Measurements from ENCODE around the gene UBE2L3. TPM values are rescaled to one million over a fixed set of nuclear protein-coding genes. Genes with fewer than 3 reads are reported as not detected.
A peak's percentile ranks its signal among the peaks of the same experiment; 100 is the strongest.

The UBE2L3 gene
- total and polyA plus RNA-seq, 2 of the 13 experiments (the other 11 are each of a cell fraction or from before 2014, with no cell fraction given) = 30.2 to 58.1 TPM

DNA sequence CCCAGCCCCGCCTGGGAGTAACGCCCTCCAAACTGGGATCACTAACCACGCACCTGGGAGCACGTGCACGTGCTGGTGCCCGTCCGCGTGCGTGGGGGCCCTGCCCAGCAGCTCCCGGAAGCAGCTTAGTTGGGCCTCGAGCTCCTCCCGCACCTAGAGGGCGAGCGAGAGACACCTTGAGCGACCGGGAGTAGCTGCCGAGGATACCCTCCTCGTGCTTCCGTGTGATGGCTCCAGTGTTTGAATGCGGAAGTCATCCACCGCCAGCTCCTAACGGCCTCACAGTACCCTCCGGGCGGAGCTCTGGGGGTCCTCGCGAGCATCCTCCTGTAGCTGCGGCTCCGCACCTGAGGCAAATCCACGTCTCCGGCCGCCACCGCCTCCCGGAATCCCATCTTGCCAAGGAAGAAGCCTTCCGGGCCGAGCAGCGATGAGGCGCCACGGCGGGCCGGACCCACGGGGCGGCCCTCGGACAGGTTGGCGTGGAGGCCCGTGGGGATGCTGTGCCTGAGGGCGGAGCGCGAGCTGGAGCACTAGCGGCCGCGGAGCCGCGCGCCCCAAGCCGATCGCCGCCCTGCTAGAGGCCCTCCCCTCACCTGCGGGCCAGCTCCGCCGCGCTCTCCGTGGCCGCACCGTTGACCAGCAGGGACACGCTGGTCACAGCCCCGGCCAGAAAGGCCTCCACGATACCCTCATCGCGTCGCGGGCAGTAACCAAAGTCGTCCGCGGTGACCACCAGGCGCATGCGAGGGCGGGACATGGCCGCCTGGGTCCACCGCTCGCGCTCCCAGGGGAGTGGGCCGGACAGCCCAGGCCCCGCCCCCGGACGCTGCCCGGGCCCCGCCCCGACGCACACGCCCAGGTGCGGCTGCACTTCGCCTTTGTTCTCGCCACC, 62.0 kb downstream of the UBE2L3 start, which contains the start of gene YDJC (continued):
- TF ChIP-seq, protein P1, sequence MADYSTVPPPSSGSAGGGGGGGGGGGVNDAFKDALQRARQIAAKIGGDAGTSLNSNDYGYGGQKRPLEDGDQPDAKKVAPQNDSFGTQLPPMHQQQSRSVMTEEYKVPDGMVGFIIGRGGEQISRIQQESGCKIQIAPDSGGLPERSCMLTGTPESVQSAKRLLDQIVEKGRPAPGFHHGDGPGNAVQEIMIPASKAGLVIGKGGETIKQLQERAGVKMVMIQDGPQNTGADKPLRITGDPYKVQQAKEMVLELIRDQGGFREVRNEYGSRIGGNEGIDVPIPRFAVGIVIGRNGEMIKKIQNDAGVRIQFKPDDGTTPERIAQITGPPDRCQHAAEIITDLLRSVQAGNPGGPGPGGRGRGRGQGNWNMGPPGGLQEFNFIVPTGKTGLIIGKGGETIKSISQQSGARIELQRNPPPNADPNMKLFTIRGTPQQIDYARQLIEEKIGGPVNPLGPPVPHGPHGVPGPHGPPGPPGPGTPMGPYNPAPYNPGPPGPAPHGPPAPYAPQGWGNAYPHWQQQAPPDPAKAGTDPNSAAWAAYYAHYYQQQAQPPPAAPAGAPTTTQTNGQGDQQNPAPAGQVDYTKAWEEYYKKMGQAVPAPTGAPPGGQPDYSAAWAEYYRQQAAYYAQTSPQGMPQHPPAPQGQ (CRISPR knock-in tag; IDR thresholded peaks at IDR 0.05; ENCODE audit: borderline replicate concordance) = no peak
- TF ChIP-seq ZNF549 (CRISPR knock-in tag; IDR thresholded peaks at IDR 0.05) = 0 out of 2 replicates have a peak, but pooled peaks have one; percentile 78
- TF ChIP-seq ZNF224 (CRISPR knock-in tag; IDR thresholded peaks at IDR 0.05) = peak; percentile 82; the same call in 1 of the 2 replicates
- no peak for TF ChIP-seq ZNF569 (CRISPR knock-in tag; IDR thresholded peaks at IDR 0.05; ENCODE audit: borderline replicate concordance)
- peak; percentile 32 for TF ChIP-seq ZNF253 (CRISPR knock-in tag; IDR thresholded peaks at IDR 0.05; ENCODE audit: borderline replicate concordance)
- no peak for TF ChIP-seq ZFP1 (CRISPR knock-in tag; IDR thresholded peaks at IDR 0.05)
- TF ChIP-seq RBAK (CRISPR knock-in tag; IDR thresholded peaks at IDR 0.05) = no peak
- TF ChIP-seq ZNF335 (CRISPR knock-in tag; IDR thresholded peaks at IDR 0.05) = peak; percentile 84
- TF ChIP-seq GZF1 (CRISPR knock-in tag; IDR thresholded peaks at IDR 0.05) = peak; percentile 73; the same call in 1 of the 2 replicates
- TF ChIP-seq ZNF17 (CRISPR knock-in tag; IDR thresholded peaks at IDR 0.05) = peak; percentile 92
- TF ChIP-seq ZC3H4 (CRISPR knock-in tag; IDR thresholded peaks at IDR 0.05; ENCODE audit: borderline replicate concordance) = peak; percentile 86; the same call in 1 of the 2 replicates
- peak; percentile 65; the same call in 1 of the 2 replicates for TF ChIP-seq JUNB (CRISPR knock-in tag; IDR thresholded peaks at IDR 0.05; ENCODE audit: borderline replicate concordance)
- peak; percentile 33; the same call in 1 of the 2 replicates for TF ChIP-seq MTA1 (CRISPR knock-in tag; IDR thresholded peaks at IDR 0.05; ENCODE audit: borderline replicate concordance)
- TF ChIP-seq ZNF230 (CRISPR knock-in tag; IDR thresholded peaks at IDR 0.05) = peak; percentile 97
- TF ChIP-seq PPARG (CRISPR knock-in tag; conservative IDR thresholded peaks at IDR 0.05) = 0 out of 2 replicates have a peak, but pooled peaks have one; percentile 66
- TF ChIP-seq NR2F6 (IDR thresholded peaks at IDR 0.05) = no peak
- TF ChIP-seq NR2F6 (CRISPR knock-in tag; IDR thresholded peaks at IDR 0.05) = peak; percentile 71
- TF ChIP-seq ZNF263 (CRISPR knock-in tag; IDR thresholded peaks at IDR 0.05) = peak; percentile 96
- no peak for TF ChIP-seq TRIM24 (CRISPR knock-in tag; IDR thresholded peaks at IDR 0.05)
- TF ChIP-seq, protein P2, sequence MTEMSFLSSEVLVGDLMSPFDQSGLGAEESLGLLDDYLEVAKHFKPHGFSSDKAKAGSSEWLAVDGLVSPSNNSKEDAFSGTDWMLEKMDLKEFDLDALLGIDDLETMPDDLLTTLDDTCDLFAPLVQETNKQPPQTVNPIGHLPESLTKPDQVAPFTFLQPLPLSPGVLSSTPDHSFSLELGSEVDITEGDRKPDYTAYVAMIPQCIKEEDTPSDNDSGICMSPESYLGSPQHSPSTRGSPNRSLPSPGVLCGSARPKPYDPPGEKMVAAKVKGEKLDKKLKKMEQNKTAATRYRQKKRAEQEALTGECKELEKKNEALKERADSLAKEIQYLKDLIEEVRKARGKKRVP (CRISPR knock-in tag; IDR thresholded peaks at IDR 0.05) = 0 out of 4 replicates have a peak, but pooled peaks of 1 of the 2 experiments have one; percentile 14
- no peak for TF ChIP-seq NR2F1 (CRISPR knock-in tag; IDR thresholded peaks at IDR 0.05)
- TF ChIP-seq MEIS1 (CRISPR knock-in tag; IDR thresholded peaks at IDR 0.05; ENCODE audit: borderline replicate concordance) = peak; percentile 88
- TF ChIP-seq, protein P3, sequence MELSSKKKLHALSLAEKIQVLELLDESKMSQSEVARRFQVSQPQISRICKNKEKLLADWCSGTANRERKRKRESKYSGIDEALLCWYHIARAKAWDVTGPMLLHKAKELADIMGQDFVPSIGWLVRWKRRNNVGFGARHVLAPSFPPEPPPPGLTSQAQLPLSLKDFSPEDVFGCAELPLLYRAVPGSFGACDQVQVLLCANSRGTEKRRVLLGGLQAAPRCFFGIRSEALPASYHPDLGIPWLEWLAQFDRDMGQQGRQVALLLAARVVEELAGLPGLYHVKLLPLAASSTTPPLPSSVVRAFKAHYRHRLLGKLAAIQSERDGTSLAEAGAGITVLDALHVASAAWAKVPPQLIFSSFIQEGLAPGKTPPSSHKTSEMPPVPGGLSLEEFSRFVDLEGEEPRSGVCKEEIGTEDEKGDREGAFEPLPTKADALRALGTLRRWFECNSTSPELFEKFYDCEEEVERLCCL (CRISPR knock-in tag; IDR thresholded peaks at IDR 0.05; ENCODE audit: borderline replicate concordance) = no peak
- TF ChIP-seq ZNF251 (CRISPR knock-in tag; IDR thresholded peaks at IDR 0.05) = peak; percentile 31; the same call in 1 of the 2 replicates
- peak; percentile 25; the same call in 1 of the 2 replicates for TF ChIP-seq HNF4A (CRISPR knock-in tag; IDR thresholded peaks at IDR 0.05)
- TF ChIP-seq TSC22D2 (CRISPR knock-in tag; IDR thresholded peaks at IDR 0.05; ENCODE audit: borderline replicate concordance) = peak; percentile 87; the same call in 1 of the 2 replicates
- peak; percentile 92 for TF ChIP-seq ZNF468 (CRISPR knock-in tag; IDR thresholded peaks at IDR 0.05)
